Caco-2 (cell line): Measurements from ENCODE around the gene SETD1A. TPM values are rescaled to one million over a fixed set of nuclear protein-coding genes. Genes with fewer than 3 reads are reported as not detected.

Experiments used
- BruUV-seq: library from RNA; stranded (reverse); fragments of 400-500 nt; replicated peaks from 2 replicates; lab custom pipeline; 2021; lab: Mats Ljungman, UMichigan
- CTCF ChIA-PET: fragments of 300-600 bp; sonication (Branson Sonifier 250); formaldehyde crosslinking; loops from one replicate; lab custom pipeline; 2022; ENCODE audit warnings: antibody characterized with exemption; lab: Charles Lee
- POLR2A ChIA-PET: fragments of 300-600 bp; sonication (Branson Sonifier 250); formaldehyde crosslinking; loops from one replicate; lab custom pipeline; 2022; ENCODE audit warnings: antibody characterized with exemption; lab: Charles Lee
- DNase-seq, 2 experiments: peaks; one replicate each; pipeline versions ENCODE4 v3.0.0 to v3.0.0-alpha.2; 2020 to 2022
- H3K27me3 ChIP-seq: replicated peaks from 2 replicates; pipeline ENCODE4 v1.6.0; 2011; ENCODE audit warnings: low read length; ENCODE audit not compliant: control insufficient read depth, insufficient read depth
- H3K36me3 ChIP-seq: 2 replicates; pipeline ENCODE4 v1.5.1; 2011; ENCODE audit warnings: low read length; ENCODE audit not compliant: control insufficient read depth, insufficient read depth
- H3K4me1 ChIP-seq: fragments of 250-450 bp; sonication (Bioruptor Pico); 2 replicates; pipeline ENCODE4 v1.5.1; 2020; ENCODE audit warnings: mild to moderate bottlenecking
- H3K4me3 ChIP-seq: 2 replicates; pipeline ENCODE4 v1.5.1; 2011; ENCODE audit warnings: low read depth, mild to moderate bottlenecking, control low read depth, low read length
- H3K9me3 ChIP-seq: fragments of 250-450 bp; sonication (Bioruptor Pico); 2 replicates; pipeline ENCODE4 v1.5.1; 2020; ENCODE audit warnings: mild to moderate bottlenecking, moderate library complexity
- H3K27ac Mint-ChIP-seq: one replicate; pipeline ENCODE4 v1.8.0; 2022; ENCODE audit warnings: mixed read lengths; ENCODE audit not compliant: unreplicated experiment
- H3K27me3 Mint-ChIP-seq: one replicate; pipeline ENCODE4 v1.8.0; 2022; ENCODE audit warnings: mixed read lengths; ENCODE audit not compliant: insufficient read depth, unreplicated experiment
- H3K36me3 Mint-ChIP-seq: one replicate; pipeline ENCODE4 v1.8.0; 2022; ENCODE audit warnings: mild to moderate bottlenecking, mixed read lengths; ENCODE audit not compliant: insufficient read depth, unreplicated experiment
- H3K4me1 Mint-ChIP-seq: one replicate; pipeline ENCODE4 v1.8.0; 2022; ENCODE audit warnings: low read depth, mixed read lengths; ENCODE audit not compliant: unreplicated experiment
- H3K4me3 Mint-ChIP-seq: one replicate; pipeline ENCODE4 v1.8.0; 2022; ENCODE audit warnings: mild to moderate bottlenecking, moderate library complexity, mixed read lengths; ENCODE audit not compliant: unreplicated experiment
- H3K9me3 Mint-ChIP-seq: one replicate; pipeline ENCODE4 v1.8.0; 2022; ENCODE audit warnings: mixed read lengths; ENCODE audit not compliant: unreplicated experiment
- CTCF ChIP-seq, 2 experiments: fragments of 200-600 bp in 1 of 2; IDR thresholded peaks; 1 replicate in 1 of 2; 2 replicates in 1 of 2; pipeline versions ENCODE4 v1.5.1 to v1.8.0; 2011 to 2022; ENCODE audit warnings: antibody characterized with exemption in 1 of 2, control low read depth in 1 of 2, inconsistent platforms in 1 of 2, low read depth in 1 of 2, low read length in 1 of 2, mild to moderate bottlenecking in 1 of 2, moderate library complexity in 1 of 2; ENCODE audit not compliant: insufficient read depth in 1 of 2, severe bottlenecking in 1 of 2, unreplicated experiment in 1 of 2
- intact Hi-C: fragments of 100-400 bp; cut with micrococcal nuclease; formaldehyde crosslinking; loops from one replicate; pipeline ENCODE4 v1.10.0; 2022; ENCODE audit not compliant: unreplicated experiment
- total RNA-seq: library from RNA; stranded (reverse); gene quantifications from 2 replicates; pipeline ENCODE4 v1.2.3, GENCODE V29; 2022

SETD1A gene
- total RNA-seq, 1 experiment from 2014 or later = 21.5 TPM

- no peak for TF ChIP-seq CTCF (IDR thresholded peaks at IDR 0.05; ENCODE audit: insufficient read depth in 1 of 2, low read depth in 1 of 2, low read length in 1 of 2, severe bottlenecking in 1 of 2, unreplicated experiment in 1 of 2)
- ChIA-PET CTCF (interaction anchor here (0.7 to 0.8 kb wide), 4 partner anchors 27 to 927 kb away, joined by 3 to 9 read pairs (median 6); no protein-coding TSS in a partner anchor), POLR2A (interaction anchor here (0.6 kb wide), 3 partner anchors 10 to 493 kb away, joined by 3 to 7 read pairs (median 3); no protein-coding TSS in a partner anchor)
- peak overlapping the region; percentile 73 for H3K4me3 ChIP-seq
- H3K9me3 Mint-ChIP-seq = no peaks in the 10 kb centered on the region
- peak overlapping the region; percentile 39 for H3K27ac Mint-ChIP-seq
- H3K4me1 Mint-ChIP-seq = peaks cover 8% of the 10 kb centered on the region
- intact Hi-C loops = no loop called here
- H3K27me3 ChIP-seq = no peaks in the 10 kb centered on the region
- no peaks in the 10 kb centered on the region for H3K27me3 Mint-ChIP-seq
- DNase-seq = peak; percentile 61 to 81
- no peaks in the 10 kb centered on the region for H3K9me3 ChIP-seq
- no peaks in the 10 kb centered on the region for H3K36me3 ChIP-seq
- H3K4me3 Mint-ChIP-seq = peak overlapping the region; percentile 74
- TSS peak; percentile 11 for BruUV-seq
- peaks cover 45% of the 10 kb centered on the region for H3K36me3 Mint-ChIP-seq
- H3K4me1 ChIP-seq = peaks cover 12% of the 10 kb centered on the region
Measured at GRCh38 chr16:30949650-30950515, 7.7 kb upstream of the SETD1A start.

GRCh38 chr16:30950516-30951065 is 7.0 kb upstream of the SETD1A start:
- DNase-seq = no peak
- H3K27me3 ChIP-seq = no peaks in the 10 kb centered on the region
- H3K4me1 ChIP-seq = peaks cover 12% of the 10 kb centered on the region
- H3K4me3 ChIP-seq = no peak overlapping the region; the same call in 1 of the 2 replicates
- H3K27me3 Mint-ChIP-seq = no peaks in the 10 kb centered on the region
- H3K36me3 Mint-ChIP-seq = peaks cover 38% of the 10 kb centered on the region
- H3K9me3 Mint-ChIP-seq = no peaks in the 10 kb centered on the region
- ChIA-PET CTCF (no interaction called here), POLR2A (no interaction called here)
- H3K36me3 ChIP-seq = no peaks in the 10 kb centered on the region
- H3K4me3 Mint-ChIP-seq = no peak overlapping the region
- intact Hi-C loops = no loop called here
- H3K27ac Mint-ChIP-seq = peak overlapping the region; percentile 39
- BruUV-seq = no TSS peak
- no peaks in the 10 kb centered on the region for H3K9me3 ChIP-seq
- TF ChIP-seq CTCF (IDR thresholded peaks at IDR 0.05; ENCODE audit: insufficient read depth in 1 of 2, low read depth in 1 of 2, low read length in 1 of 2, severe bottlenecking in 1 of 2, unreplicated experiment in 1 of 2) = no peak
- H3K4me1 Mint-ChIP-seq = peaks cover 8% of the 10 kb centered on the region

GRCh38 chr16:30951193-30951592 is 6.4 kb upstream of the SETD1A start:
- Histone ChIP-seq H3K4me1 (peaks cover 12% of the 10 kb centered on the region), H3K4me3 (no peak overlapping the region), H3K36me3 (no peaks in the 10 kb centered on the region), H3K27me3 (no peaks in the 10 kb centered on the region), H3K9me3 (no peaks in the 10 kb centered on the region)
- Mint-ChIP-seq H3K27ac (no peak overlapping the region), H3K36me3 (peaks cover 35% of the 10 kb centered on the region), H3K27me3 (no peaks in the 10 kb centered on the region), H3K4me3 (no peak overlapping the region), H3K4me1 (peaks cover 8% of the 10 kb centered on the region), H3K9me3 (no peaks in the 10 kb centered on the region)
- intact Hi-C loops = no loop called here
- CTCF ChIA-PET = no interaction called here
- DNase-seq = no peak
- no peak for TF ChIP-seq CTCF (IDR thresholded peaks at IDR 0.05; ENCODE audit: insufficient read depth in 1 of 2, low read depth in 1 of 2, low read length in 1 of 2, severe bottlenecking in 1 of 2, unreplicated experiment in 1 of 2)
- no TSS peak for BruUV-seq
- POLR2A ChIA-PET = no interaction called here
